ENCODE data around the gene USP12. TPM values are rescaled to one million over a fixed set of nuclear protein-coding genes. Genes with fewer than 3 reads are reported as not detected.

USP12 gene
- total RNA-seq, 3 donors from 2014 or later (not counting 1 experiment from before 2014, with no cell fraction given) = 44.3 to 55.3 (median 50.9) TPM

- peaks cover 0 to 2% of the 10 kb centered on the region in 2 donors for H3K9me3 Mint-ChIP-seq
- intact Hi-C loops (cut with micrococcal nuclease) = no loop called here
- no peak overlapping the region for H3K4me3 Mint-ChIP-seq
- peaks cover 41 to 46% of the 10 kb centered on the region in 2 donors for H3K4me1 Mint-ChIP-seq
- TF ChIP-seq CTCF (IDR thresholded peaks at IDR 0.05) = no peak
- DNase-seq = no peak
- Histone ChIP-seq H3K9me3 (ENCODE audit: control insufficient read depth, insufficient read depth, low read length) (no peaks in the 10 kb centered on the region), H3K36me3 (ENCODE audit: control insufficient read depth, insufficient read depth, low read length) (peaks cover 5% of the 10 kb centered on the region), H3K4me3 (ENCODE audit: low read length) (no peak overlapping the region), H3K27me3 (ENCODE audit: control insufficient read depth, insufficient read depth, low read length) (no peaks in the 10 kb centered on the region), H3K4me1 (ENCODE audit: control insufficient read depth, insufficient read depth, low read length) (no peaks in the 10 kb centered on the region), H3K27ac (ENCODE audit: low read length) (no peak overlapping the region)
- H3K36me3 Mint-ChIP-seq = no peaks in the 10 kb centered on the region
- 86% methylated on average over 4 of the region's 5 CpGs for WGBS (ENCODE audit: insufficient coverage)
- no peak overlapping the region for H3K27ac Mint-ChIP-seq
- H3K27me3 Mint-ChIP-seq (ENCODE audit: low read depth in 2 of 2) = no peaks in the 10 kb centered on the region
- no peak for ATAC-seq
Observed at GRCh38 chr13:27117952-27118351, 53.7 kb downstream of the USP12 start.

- intact Hi-C loops (cut with micrococcal nuclease) = no loop called here
- ATAC-seq = no peak
- Histone ChIP-seq H3K4me1 (ENCODE audit: control insufficient read depth, insufficient read depth, low read length) (no peaks in the 10 kb centered on the region), H3K27me3 (ENCODE audit: control insufficient read depth, insufficient read depth, low read length) (no peaks in the 10 kb centered on the region), H3K4me3 (ENCODE audit: low read length) (no peak overlapping the region), H3K9me3 (ENCODE audit: control insufficient read depth, insufficient read depth, low read length) (no peaks in the 10 kb centered on the region), H3K36me3 (ENCODE audit: control insufficient read depth, insufficient read depth, low read length) (peaks cover 5% of the 10 kb centered on the region), H3K27ac (ENCODE audit: low read length) (no peak overlapping the region)
- no CpG with 5 or more reads among the region's 1 CpG for WGBS (ENCODE audit: insufficient coverage)
- DNase-seq = no peak
- Mint-ChIP-seq H3K4me3 (no peak overlapping the region), H3K27me3 (ENCODE audit: low read depth in 2 of 2) (no peaks in the 10 kb centered on the region), H3K9me3 (peaks cover 0 to under 1% of the 10 kb centered on the region in 2 donors), H3K4me1 (peaks cover 41 to 46% of the 10 kb centered on the region in 2 donors), H3K36me3 (no peaks in the 10 kb centered on the region), H3K27ac (no peak overlapping the region)
- TF ChIP-seq CTCF (IDR thresholded peaks at IDR 0.05) = no peak
Observed at GRCh38 chr13:27117158-27117557, 54.5 kb downstream of the USP12 start.

GRCh38 chr13:27113436-27113835 lies 58.2 kb downstream of the USP12 start:
- Mint-ChIP-seq H3K27ac (peak overlapping the region in 1 of 2 donors; percentile 38), H3K36me3 (no peaks in the 10 kb centered on the region), H3K27me3 (ENCODE audit: low read depth in 2 of 2) (no peaks in the 10 kb centered on the region), H3K4me3 (no peak overlapping the region), H3K4me1 (peaks cover 20 to 29% of the 10 kb centered on the region in 2 donors), H3K9me3 (no peaks in the 10 kb centered on the region)
- TF ChIP-seq CTCF (IDR thresholded peaks at IDR 0.05) = no peak
- Histone ChIP-seq H3K9me3 (ENCODE audit: control insufficient read depth, insufficient read depth, low read length) (no peaks in the 10 kb centered on the region), H3K27me3 (ENCODE audit: control insufficient read depth, insufficient read depth, low read length) (no peaks in the 10 kb centered on the region), H3K4me1 (ENCODE audit: control insufficient read depth, insufficient read depth, low read length) (no peaks in the 10 kb centered on the region), H3K4me3 (ENCODE audit: low read length) (no peak overlapping the region), H3K27ac (ENCODE audit: low read length) (no peak overlapping the region), H3K36me3 (ENCODE audit: control insufficient read depth, insufficient read depth, low read length) (peaks cover 5% of the 10 kb centered on the region)
- intact Hi-C loops (cut with micrococcal nuclease) = no loop called here
- WGBS (ENCODE audit: insufficient coverage) = 82% methylated on average over 4 of the region's 4 CpGs
- ATAC-seq (no peak), DNase-seq (no peak)

- no peaks in the 10 kb centered on the region for H3K27me3 Mint-ChIP-seq (ENCODE audit: low read depth in 2 of 2)
- no peak for DNase-seq
- H3K36me3 Mint-ChIP-seq = no peaks in the 10 kb centered on the region
- H3K4me3 Mint-ChIP-seq = no peak overlapping the region
- Histone ChIP-seq H3K27me3 (ENCODE audit: control insufficient read depth, insufficient read depth, low read length) (no peaks in the 10 kb centered on the region), H3K4me3 (ENCODE audit: low read length) (no peak overlapping the region), H3K4me1 (ENCODE audit: control insufficient read depth, insufficient read depth, low read length) (no peaks in the 10 kb centered on the region), H3K9me3 (ENCODE audit: control insufficient read depth, insufficient read depth, low read length) (no peaks in the 10 kb centered on the region), H3K36me3 (ENCODE audit: control insufficient read depth, insufficient read depth, low read length) (peaks cover 5% of the 10 kb centered on the region), H3K27ac (ENCODE audit: low read length) (no peak overlapping the region)
- no peak for TF ChIP-seq CTCF (IDR thresholded peaks at IDR 0.05)
- peaks cover 12 to 15% of the 10 kb centered on the region in 2 donors for H3K4me1 Mint-ChIP-seq
- H3K9me3 Mint-ChIP-seq = no peaks in the 10 kb centered on the region
- intact Hi-C loops (cut with micrococcal nuclease) = no loop called here
- no peak for ATAC-seq
- no peak overlapping the region for H3K27ac Mint-ChIP-seq
Observed at GRCh38 chr13:27112006-27112405, 59.6 kb downstream of the USP12 start.

Measured in natural killer cell (primary cell).